HEK293 (cell line): Measurements from ENCODE around the gene ITK.

Experiments used
- CTCF ChIA-PET: fragments of 350-600 bp; formaldehyde crosslinking; extraction: SDS; loops from one replicate; lab custom pipeline; 2021; ENCODE audit warnings: antibody characterized with exemption; lab: Yijun Ruan, JAX
- POLR2A ChIA-PET: fragments of 300-600 bp; formaldehyde crosslinking; extraction: SDS; loops from one replicate; lab custom pipeline; 2020; ENCODE audit warnings: antibody characterized with exemption, inconsistent platforms; lab: Yijun Ruan, JAX
- H3K27ac ChIP-seq: fragments of 200-500 bp; sonication (Bioruptor generic); 2 replicates; pipeline ENCODE4 v1.5.1; 2014; ENCODE audit warnings: low read depth, low read length, control low read depth, inconsistent platforms; ENCODE audit errors: extremely low read depth
- H3K36me3 ChIP-seq, 2 experiments: fragments of 200-500 bp in 1 of 2; sonication (Bioruptor generic) in 1 of 2; 1 replicate in 1 of 2; 2 replicates in 1 of 2; pipeline ENCODE4 v1.5.1; 2014 to 2017; ENCODE audit warnings: inconsistent platforms in 2 of 2, low read length in 2 of 2; ENCODE audit not compliant: control insufficient read depth in 2 of 2, insufficient read depth in 1 of 2
- H3K4me1 ChIP-seq: fragments of 200-500 bp; sonication (Bioruptor generic); 2 replicates; pipeline ENCODE4 v1.5.1; 2014; ENCODE audit warnings: mild to moderate bottlenecking, low read length, inconsistent platforms; ENCODE audit not compliant: control insufficient read depth, insufficient read depth
- H3K4me3 ChIP-seq: 2 replicates; pipeline ENCODE4 v1.5.1; 2011; ENCODE audit warnings: low read depth, mild to moderate bottlenecking, control low read depth, low read length, moderate library complexity
- H3K9me3 ChIP-seq: fragments of 200-500 bp; sonication (Bioruptor generic); 2 replicates; pipeline ENCODE4 v1.5.1; 2014; ENCODE audit warnings: low read depth, low read length, inconsistent platforms; ENCODE audit not compliant: control insufficient read depth, insufficient read depth
- HOXA7 ChIP-seq: sonication (generic); formaldehyde crosslinking; IDR thresholded peaks from 2 replicates; pipeline ENCODE4 v1.8.1; 2022; ENCODE audit warnings: missing genetic modification reagents, borderline replicate concordance
- OVOL3 ChIP-seq: fragments of 450-650 bp; formaldehyde crosslinking; IDR thresholded peaks from 2 replicates; pipeline ENCODE4 v1.5.1; 2016; ENCODE audit warnings: missing biosample characterization, missing genetic modification characterization
- SCRT2 ChIP-seq: fragments of 450-650 bp; formaldehyde crosslinking; IDR thresholded peaks from 2 replicates; pipeline ENCODE4 v1.5.1; 2016; ENCODE audit warnings: missing biosample characterization, missing genetic modification characterization
- ZFHX2 ChIP-seq: fragments of 450-650 bp; formaldehyde crosslinking; conservative IDR thresholded peaks from 2 replicates; pipeline ENCODE4 v1.5.1; 2016; ENCODE audit warnings: missing biosample characterization, missing genetic modification characterization
- ZNF146 ChIP-seq: fragments of 450-650 bp; formaldehyde crosslinking; IDR thresholded peaks from 2 replicates; pipeline ENCODE4 v1.5.1; 2016; ENCODE audit warnings: missing biosample characterization, missing genetic modification characterization
- ZNF16 ChIP-seq: fragments of 450-650 bp; formaldehyde crosslinking; IDR thresholded peaks from 2 replicates; pipeline ENCODE4 v1.5.1; 2016; ENCODE audit warnings: low read depth, missing biosample characterization, missing genetic modification characterization
- ZNF175 ChIP-seq: fragments of 450-650 bp; formaldehyde crosslinking; IDR thresholded peaks from 2 replicates; pipeline ENCODE4 v1.5.1; 2016; ENCODE audit warnings: missing biosample characterization, missing genetic modification characterization
- ZNF211 ChIP-seq: fragments of 450-650 bp; formaldehyde crosslinking; IDR thresholded peaks from 2 replicates; pipeline ENCODE4 v1.5.1; 2016; ENCODE audit warnings: low read depth, missing biosample characterization, missing genetic modification characterization
- ZNF433 ChIP-seq: fragments of 450-650 bp; formaldehyde crosslinking; IDR thresholded peaks from 2 replicates; pipeline ENCODE4 v1.5.1; 2016; ENCODE audit warnings: missing biosample characterization, missing genetic modification characterization, low read depth
- ZNF660 ChIP-seq: fragments of 450-650 bp; IDR thresholded peaks from 2 replicates; pipeline ENCODE4 v1.5.1; 2018; ENCODE audit warnings: missing biosample characterization, mild to moderate bottlenecking, missing genetic modification characterization
- ZNF768 ChIP-seq: fragments of 450-650 bp; formaldehyde crosslinking; IDR thresholded peaks from 2 replicates; pipeline ENCODE4 v1.5.1; 2018; ENCODE audit warnings: missing biosample characterization, mild to moderate bottlenecking, missing genetic modification characterization
- TF ChIP-seq, protein P1 (sequence below): fragments of 450-650 bp; formaldehyde crosslinking; IDR thresholded peaks from 2 replicates; pipeline ENCODE4 v1.5.1; 2016; ENCODE audit warnings: missing biosample characterization, missing genetic modification characterization, low read depth
- TF ChIP-seq, protein P2 (sequence below): fragments of 450-650 bp; formaldehyde crosslinking; IDR thresholded peaks from 2 replicates; pipeline ENCODE4 v1.5.1; 2016; ENCODE audit warnings: missing biosample characterization, missing genetic modification characterization

The ITK gene

DNA sequence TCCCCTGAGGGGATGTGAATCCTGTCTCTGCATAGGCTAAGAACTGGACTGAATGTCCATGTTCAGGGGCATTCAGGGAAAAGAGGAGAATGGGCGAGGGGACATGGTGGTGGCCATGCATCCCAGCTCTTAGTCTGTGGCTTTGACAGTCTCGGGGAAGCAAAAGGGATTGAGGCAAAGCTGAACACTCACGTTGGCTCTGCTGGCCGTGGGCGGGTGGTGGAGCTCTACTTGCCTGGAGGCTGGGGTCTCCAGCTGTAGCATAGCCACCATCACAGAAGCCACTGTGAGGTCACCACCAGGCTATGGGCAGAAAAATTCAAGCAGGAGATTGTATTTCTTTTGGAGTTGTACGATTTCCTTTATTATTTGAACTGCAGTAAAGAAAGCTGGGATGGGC is 18.6 kb upstream of the ITK start:
- Histone ChIP-seq H3K4me1 (no peaks in the 10 kb centered on the region), H3K4me3 (no peak overlapping the region), H3K9me3 (no peaks in the 10 kb centered on the region), H3K36me3 (no peaks in the 10 kb centered on the region), H3K27ac (no peak overlapping the region)
- TF ChIP-seq ZNF211 (tag by site-specific recombination) (no peak), ZFHX2 (tag by site-specific recombination) (no peak), ZNF433 (tag by site-specific recombination) (no peak), ZNF175 (no peak), ZNF768 (tag by site-specific recombination) (no peak)
- POLR2A ChIA-PET = no interaction called here
- CTCF ChIA-PET = interaction anchor here (0.9 to 2.7 kb wide), 2 partner anchors 13 to 181 kb away, joined by 4 to 14 read pairs; no protein-coding TSS in a partner anchor

DNA sequence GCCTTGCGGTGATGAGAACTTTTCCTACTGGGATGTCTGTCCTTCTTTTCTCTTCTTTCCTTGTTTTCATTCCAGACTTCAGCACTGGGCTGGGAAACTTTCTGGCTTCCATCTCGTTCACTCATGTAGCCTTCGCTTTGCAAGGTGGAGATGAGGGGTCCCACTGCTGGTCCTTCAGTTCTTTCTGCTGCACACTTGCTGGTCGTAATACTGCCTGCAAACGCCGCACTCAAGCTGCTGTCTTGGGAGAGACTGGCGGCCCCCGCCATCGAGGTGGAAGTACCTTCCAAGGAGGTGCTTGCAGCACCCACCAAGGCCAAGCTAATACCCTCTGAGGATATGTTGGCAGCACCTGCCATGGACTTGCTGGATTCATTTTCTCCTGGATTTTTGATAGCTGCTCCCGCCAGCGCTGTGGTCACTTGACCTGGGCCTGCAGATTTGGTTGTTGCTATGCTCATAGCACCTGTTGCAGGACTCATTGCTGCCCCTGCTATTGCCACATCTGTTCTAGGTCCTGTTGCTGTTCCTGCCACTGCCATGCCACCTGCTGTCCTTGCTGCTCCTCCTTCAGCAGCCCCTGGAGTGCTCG is 17.6 kb upstream of the ITK start:
- H3K27ac ChIP-seq = no peak overlapping the region
- no peaks in the 10 kb centered on the region for H3K9me3 ChIP-seq
- ChIA-PET CTCF (interaction anchor here (0.6 to 2.7 kb wide), 2 partner anchors 14 to 556 kb away, joined by 3 to 14 read pairs; no protein-coding TSS in a partner anchor), POLR2A (no interaction called here)
- TF ChIP-seq SCRT2 (tag by site-specific recombination) (peak; percentile 55; the same call in 1 of the 2 replicates), HOXA7 (CRISPR knock-in tag) (no peak)
- no peaks in the 10 kb centered on the region for H3K36me3 ChIP-seq
- H3K4me3 ChIP-seq = no peak overlapping the region
- H3K4me1 ChIP-seq = no peaks in the 10 kb centered on the region

DNA sequence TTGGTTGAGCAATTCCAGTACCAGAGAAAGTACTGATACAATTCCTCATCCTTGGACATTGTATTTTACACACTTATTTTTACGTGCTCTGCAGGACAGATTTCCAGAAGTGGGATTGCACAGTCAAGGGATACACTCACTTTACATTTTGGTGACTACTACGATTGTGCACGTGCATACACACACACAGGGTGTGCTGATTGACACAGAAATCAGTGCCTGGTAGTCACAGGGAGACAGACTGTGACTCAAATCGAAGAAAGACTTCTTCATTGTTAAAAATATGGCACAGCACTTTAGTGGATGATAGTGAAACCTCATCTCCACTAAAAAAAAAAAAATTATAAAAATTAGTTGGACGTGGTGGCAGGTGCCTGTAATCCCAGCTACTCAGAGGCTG is 16.1 kb upstream of the ITK start:
- no peak overlapping the region for H3K27ac ChIP-seq
- H3K36me3 ChIP-seq = no peaks in the 10 kb centered on the region
- H3K9me3 ChIP-seq = no peaks in the 10 kb centered on the region
- no peak overlapping the region for H3K4me3 ChIP-seq
- CTCF ChIA-PET = no interaction called here
- TF ChIP-seq, protein P1, sequence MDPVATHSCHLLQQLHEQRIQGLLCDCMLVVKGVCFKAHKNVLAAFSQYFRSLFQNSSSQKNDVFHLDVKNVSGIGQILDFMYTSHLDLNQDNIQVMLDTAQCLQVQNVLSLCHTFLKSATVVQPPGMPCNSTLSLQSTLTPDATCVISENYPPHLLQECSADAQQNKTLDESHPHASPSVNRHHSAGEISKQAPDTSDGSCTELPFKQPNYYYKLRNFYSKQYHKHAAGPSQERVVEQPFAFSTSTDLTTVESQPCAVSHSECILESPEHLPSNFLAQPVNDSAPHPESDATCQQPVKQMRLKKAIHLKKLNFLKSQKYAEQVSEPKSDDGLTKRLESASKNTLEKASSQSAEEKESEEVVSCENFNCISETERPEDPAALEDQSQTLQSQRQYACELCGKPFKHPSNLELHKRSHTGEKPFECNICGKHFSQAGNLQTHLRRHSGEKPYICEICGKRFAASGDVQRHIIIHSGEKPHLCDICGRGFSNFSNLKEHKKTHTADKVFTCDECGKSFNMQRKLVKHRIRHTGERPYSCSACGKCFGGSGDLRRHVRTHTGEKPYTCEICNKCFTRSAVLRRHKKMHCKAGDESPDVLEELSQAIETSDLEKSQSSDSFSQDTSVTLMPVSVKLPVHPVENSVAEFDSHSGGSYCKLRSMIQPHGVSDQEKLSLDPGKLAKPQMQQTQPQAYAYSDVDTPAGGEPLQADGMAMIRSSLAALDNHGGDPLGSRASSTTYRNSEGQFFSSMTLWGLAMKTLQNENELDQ (tag by site-specific recombination) = no peak
- H3K4me1 ChIP-seq = no peaks in the 10 kb centered on the region
- POLR2A ChIA-PET = no interaction called here

DNA sequence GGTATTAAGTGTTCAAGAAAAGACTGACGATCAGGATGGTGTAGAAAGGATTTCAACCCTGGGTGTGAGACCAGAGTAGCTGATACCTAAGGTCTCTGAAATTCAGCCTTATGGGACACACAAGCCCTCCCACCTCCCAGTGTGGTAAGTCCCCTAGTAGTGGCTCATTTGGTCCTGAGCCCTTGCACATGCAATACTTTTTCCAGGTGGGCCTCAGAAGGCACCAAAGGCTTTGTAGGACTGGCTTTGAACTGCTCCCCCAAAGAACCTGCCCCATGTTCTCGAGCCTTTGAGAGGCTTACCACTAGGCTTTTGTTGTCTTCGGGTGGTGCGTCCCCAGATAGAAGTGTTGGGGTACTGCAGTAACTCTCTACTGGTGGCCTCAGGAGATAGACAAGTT is 15.4 kb upstream of the ITK start:
- ChIA-PET CTCF (no interaction called here), POLR2A (interaction anchor here (1.0 kb wide), 1 partner anchor 22 kb away, joined by 3 read pairs; the partner anchor contains the start of gene MED7)
- Histone ChIP-seq H3K4me1 (no peaks in the 10 kb centered on the region), H3K9me3 (no peaks in the 10 kb centered on the region), H3K4me3 (no peak overlapping the region), H3K27ac (no peak overlapping the region), H3K36me3 (no peaks in the 10 kb centered on the region)
- TF ChIP-seq, protein P2, sequence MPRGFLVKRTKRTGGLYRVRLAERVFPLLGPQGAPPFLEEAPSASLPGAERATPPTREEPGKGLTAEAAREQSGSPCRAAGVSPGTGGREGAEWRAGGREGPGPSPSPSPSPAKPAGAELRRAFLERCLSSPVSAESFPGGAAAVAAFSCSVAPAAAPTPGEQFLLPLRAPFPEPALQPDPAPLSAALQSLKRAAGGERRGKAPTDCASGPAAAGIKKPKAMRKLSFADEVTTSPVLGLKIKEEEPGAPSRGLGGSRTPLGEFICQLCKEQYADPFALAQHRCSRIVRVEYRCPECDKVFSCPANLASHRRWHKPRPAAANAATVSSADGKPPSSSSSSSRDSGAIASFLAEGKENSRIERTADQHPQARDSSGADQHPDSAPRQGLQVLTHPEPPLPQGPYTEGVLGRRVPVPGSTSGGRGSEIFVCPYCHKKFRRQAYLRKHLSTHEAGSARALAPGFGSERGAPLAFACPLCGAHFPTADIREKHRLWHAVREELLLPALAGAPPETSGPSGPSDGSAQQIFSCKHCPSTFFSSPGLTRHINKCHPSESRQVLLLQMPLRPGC (tag by site-specific recombination) = no peak
- no peak for TF ChIP-seq ZNF16 (tag by site-specific recombination)
- TF ChIP-seq ZNF146 (tag by site-specific recombination) = no peak
- no peak for TF ChIP-seq OVOL3 (tag by site-specific recombination)
- no peak for TF ChIP-seq ZNF660 (tag by site-specific recombination)
